ENCODE results near the gene VN1R5.
"Not testable (repeated sequence)": the region's sequence is repeated elsewhere in the genome, so short reads cannot be mapped to it uniquely, and the experiment has no call there.

The VN1R5 gene

GRCh38 chr1:247255772-247256171, at the start of gene VN1R5:
TSS of gene VN1R5 (plus strand) at chr1:247256072.
- DNase-seq (ENCODE audit: low read depth in 2 of 2) = not testable (repeated sequence)

DNA sequence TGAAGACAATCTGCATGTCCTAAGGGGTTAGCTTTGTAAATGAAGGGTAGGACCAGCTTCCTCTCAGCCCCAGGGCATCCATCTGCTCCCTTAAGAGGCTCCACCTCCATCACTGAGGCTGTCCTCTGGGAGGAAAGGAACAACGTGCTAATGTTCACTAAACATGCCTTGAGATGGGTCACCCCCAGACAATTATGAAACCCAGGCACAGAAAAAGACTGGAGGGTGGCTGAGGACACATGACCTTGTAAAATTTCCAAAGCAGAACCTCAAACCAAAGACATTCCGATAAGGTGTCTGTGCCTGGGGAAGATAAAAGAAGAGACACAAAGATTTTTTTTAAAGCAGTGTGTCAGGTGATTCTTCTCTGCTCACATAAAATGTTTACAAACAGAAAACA, 46.5 kb upstream of the VN1R5 start:
- no peak for DNase-seq (ENCODE audit: low read depth in 2 of 2)

GRCh38 chr1:247210062-247210375, 45.9 kb upstream of the VN1R5 start:
- no peak for DNase-seq (ENCODE audit: low read depth in 2 of 2)

- DNase-seq (ENCODE audit: low read depth in 2 of 2) = peak; percentile 69 to 76
Measured at GRCh38 chr1:247210376-247211117, 45.3 kb upstream of the VN1R5 start.

DNA sequence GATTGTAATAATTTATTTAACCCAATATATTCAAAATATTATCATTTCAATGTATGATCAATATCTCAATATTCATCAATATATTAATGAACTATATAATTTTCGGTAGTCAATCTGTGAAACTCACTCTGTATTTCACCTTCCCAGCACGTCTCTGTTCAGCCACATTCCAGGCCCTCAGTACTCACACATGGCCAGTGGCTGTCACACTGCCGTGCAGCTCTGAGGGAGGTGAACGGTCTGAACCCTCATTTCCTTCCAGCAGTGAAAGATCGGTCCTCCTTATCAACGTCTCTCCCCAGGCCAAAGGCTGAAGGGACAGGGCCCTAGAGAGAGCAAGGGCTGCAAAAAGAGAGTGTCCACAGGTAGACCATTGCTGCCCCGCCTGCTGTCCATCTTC, 44.5 kb upstream of the VN1R5 start:
- DNase-seq (ENCODE audit: low read depth in 2 of 2) = no peak

DNA sequence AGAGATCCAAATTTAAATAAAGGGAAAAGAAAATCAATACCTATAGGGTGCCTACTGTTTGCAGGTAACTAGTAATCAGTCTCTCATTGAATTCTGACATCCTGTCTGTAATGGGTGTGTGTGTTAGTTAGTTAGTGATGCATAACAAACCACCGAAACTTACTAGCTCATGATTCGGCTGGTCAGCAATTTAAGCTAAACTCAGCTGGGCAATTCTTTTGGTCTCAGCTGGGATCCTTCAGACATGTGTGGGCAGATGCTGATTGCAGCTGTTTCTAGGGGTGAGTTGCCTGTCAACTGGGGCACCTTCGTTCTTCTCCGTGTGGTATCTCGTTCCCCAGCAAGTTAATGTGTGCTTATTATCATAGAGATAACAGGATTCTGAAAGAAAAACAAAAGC, 43.9 kb upstream of the VN1R5 start:
- no peak for DNase-seq (ENCODE audit: low read depth in 2 of 2)

- DNase-seq (ENCODE audit: low read depth in 2 of 2) = peak in 1 of 2 experiments; percentile 1
Measured at GRCh38 chr1:247212627-247213617, 43.0 kb upstream of the VN1R5 start.

GRCh38 chr1:247216261-247216660, 39.6 kb upstream of the VN1R5 start:
- DNase-seq (ENCODE audit: low read depth in 2 of 2) = no peak

DNA sequence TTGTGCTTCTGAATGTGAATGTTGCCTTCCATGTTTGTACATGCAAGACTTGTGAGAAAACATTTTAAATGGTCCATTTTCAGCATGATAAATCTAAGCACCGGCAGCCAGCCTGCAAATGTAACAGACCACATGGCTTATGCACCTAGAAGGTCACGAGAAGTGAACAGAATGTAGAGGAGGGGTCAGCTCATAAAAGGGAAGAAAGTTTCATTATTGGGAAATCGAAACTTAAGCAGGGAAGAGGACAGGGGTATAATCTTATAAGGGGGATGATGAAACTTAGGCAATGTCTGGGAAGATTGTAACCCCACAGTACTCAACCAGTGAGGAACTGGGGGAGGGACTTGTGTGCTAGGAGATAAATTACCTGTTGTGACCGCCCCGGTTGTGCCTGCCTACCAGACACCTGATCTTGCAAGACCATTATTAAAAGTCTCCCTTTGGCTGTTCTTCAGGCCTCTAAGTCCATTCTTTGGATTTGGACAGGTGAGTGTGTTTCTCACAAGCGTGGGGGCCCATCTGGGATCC, 37.7 kb upstream of the VN1R5 start:
- DNase-seq (ENCODE audit: low read depth in 2 of 2) = no peak

- DNase-seq (ENCODE audit: low read depth in 2 of 2) = not testable (repeated sequence)
Measured at GRCh38 chr1:247220280-247220679, 35.6 kb upstream of the VN1R5 start.

- no peak for DNase-seq (ENCODE audit: low read depth in 2 of 2)
Measured at GRCh38 chr1:247222840-247223239, 33.0 kb upstream of the VN1R5 start.

DNA sequence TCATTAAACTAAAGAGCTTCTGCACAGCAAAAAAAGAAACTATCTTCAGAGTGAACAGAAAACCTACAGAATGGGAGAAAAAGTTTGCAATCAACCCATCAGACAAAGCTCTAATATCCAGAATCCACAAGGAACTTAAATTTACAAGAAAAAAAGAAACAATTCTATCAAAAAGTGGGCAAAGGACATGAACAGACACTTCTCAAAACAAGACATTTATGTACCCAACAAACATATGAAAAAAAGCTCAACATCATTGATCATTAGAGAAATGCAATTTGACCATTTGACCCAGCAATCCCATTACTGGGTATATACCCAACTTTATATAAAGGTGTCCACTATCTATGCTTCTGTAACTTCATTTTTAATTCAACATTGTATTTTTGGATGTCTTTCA, 31.1 kb upstream of the VN1R5 start:
- DNase-seq (ENCODE audit: low read depth in 2 of 2) = no peak

GRCh38 chr1:247228133-247228532, 27.7 kb upstream of the VN1R5 start:
- DNase-seq (ENCODE audit: low read depth in 2 of 2) = no peak

DNA sequence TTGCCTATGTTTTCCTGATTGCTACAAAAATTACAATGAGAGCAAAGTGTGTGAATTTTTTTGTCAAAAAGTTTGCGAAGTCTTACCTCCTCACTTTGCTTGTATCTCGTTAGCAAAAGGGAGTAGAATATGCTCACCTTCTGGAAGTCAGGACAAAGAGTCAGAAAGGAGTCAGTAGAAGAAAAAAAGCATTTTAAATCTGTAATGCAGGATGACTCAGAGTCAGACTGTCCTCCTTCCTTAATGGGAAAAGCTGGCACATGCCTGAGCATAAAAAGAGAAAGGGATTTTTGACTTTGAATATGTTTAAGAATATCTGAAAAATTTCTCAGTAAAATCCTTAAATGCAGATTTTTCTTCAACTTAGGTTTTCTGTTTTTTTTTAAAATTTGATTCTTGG, 14.2 kb upstream of the VN1R5 start:
- no peak for DNase-seq (ENCODE audit: low read depth in 2 of 2)

DNA sequence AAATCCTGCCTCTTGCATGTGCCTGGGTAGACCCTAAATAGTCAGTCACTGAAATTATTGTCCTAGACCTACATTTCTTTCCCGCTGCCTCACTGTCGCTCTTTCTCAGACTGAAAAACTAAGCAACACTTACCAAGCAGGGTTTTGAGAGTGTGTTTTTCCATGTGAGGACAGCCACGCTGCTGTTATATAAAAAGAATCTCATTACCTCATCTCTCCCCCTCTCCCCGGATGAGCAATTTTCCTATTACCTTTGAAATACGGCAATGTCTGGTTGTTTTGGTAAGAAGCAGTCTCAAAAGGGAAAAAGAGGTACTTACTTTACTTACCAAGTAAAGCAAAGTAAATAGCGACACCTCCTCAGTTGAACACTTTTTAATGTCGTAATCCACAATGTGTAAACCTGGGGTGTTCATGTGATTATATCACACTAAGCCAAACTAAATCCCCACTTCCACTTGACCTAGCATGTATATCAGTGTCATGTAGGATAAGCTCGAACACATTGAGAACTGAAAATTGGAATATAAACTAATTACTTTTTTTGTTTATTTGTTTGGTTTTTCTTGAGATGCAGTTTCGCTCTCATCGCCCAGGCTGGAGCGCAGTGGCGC, 12.2 kb upstream of the VN1R5 start:
- no peak for DNase-seq (ENCODE audit: low read depth in 2 of 2)

DNA sequence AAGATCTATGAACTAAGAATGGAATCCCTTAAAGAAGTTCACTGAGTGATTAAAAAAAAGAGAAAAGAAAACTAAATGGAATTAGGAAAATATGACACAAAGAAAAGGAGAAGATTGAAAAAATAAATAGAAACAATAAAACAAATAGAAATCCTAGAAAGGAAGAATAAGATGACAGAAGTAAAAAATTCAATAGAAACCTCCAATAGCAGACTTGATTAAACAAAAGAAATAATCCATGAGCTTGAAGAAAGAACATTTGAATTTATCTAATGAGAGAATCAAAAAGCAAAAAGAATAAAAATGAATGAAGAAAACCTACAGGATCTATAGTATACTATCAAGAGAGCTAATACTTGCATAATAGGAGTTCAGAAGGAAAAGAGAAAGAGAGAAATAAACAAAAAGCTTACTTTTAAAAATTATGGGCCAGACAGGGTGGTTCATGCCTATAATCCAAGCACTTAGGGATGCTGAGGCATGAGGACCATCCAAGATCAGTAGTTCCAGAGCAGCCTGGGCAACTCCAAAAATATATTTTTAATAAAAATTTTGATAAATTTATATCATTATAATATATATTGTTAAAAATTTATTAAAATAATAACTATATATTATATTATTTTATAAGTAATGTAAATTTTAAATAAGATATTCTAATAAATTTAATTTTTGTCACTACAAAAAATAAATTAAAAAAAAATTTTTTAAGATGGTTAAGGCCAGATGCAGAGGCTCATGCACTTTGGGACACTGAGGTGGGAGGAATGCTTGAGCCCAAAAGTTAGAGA, 9.4 kb upstream of the VN1R5 start:
- no peak for DNase-seq (ENCODE audit: low read depth in 2 of 2)

DNA sequence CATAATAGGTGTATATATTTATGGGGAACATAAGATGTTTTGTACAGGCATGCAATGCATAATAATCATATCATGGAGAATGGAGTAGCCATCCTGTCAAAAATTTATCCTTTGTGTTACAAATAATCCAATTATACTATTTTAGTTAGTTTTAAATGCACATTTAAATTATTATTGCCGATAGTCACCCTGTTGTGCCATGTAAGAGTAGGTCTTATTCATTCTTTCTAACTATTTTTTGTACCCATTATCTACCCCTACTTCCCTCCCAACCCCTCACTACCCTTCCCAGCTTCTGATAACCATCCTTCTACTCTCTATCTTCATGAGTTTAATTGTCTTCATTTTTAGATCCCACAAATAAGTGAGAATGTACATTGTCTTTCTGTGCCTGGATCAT, 8.3 kb upstream of the VN1R5 start:
- no peak for DNase-seq (ENCODE audit: low read depth in 2 of 2)

DNA sequence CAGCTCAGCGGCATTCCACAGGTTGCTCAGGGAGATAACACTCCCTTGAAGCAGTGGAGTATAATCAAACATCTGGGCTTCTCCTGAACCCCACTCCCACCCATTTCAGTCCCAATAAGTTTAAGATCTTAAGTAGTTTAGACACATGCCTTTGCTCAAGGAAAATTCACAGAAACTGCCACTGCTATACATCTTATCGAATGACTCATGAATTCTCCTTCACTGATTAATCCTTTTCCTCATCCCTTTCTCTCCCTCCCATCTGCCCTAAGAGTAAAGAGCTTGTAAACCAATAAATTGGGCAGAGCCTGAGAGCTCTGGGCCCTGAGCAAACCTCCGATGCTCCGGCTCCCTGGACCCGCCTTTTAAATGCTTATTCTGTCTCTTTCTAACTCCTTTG, 10.2 kb downstream of the VN1R5 start:
- no peak for DNase-seq (ENCODE audit: low read depth in 2 of 2)

DNA sequence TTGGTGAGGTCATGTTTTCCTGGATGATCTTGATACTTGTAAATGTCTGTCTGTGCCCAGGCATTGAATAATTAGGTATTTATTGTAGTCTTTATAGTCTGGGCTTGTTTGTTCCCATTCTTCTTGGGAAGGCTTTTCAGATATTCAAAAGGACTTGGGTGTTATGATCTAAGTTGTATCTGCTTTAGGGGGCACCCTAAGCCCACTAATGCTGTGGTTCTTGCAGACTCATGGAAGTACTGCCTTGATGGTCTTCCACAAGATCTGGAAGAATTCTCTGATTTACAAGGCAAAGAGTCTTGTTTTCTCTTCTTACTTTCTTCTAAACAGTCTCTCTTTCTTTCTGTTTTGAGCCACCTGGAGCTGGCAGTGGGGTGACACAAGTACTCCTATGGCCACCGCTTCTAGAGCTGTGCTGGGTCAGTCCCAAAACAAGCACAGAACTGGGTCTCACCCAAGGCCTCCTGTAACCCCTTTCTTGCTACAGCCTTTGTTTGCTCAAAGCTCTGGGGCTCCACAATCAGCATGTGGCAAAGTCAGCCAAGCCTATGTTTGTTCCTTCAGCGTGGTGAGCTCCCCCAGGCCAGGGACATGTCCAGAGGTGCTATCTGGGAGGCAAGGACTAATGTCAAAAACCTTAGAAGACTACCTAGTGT, 12.6 kb downstream of the VN1R5 start:
- no peak for DNase-seq (ENCODE audit: low read depth in 2 of 2)

GRCh38 chr1:247269133-247269532, 13.3 kb downstream of the VN1R5 start:
- no peak for DNase-seq (ENCODE audit: low read depth in 2 of 2)

- no peak for DNase-seq (ENCODE audit: low read depth in 2 of 2)
Measured at GRCh38 chr1:247270003-247270402, 14.1 kb downstream of the VN1R5 start.

Measured in fibroblast of skin of left quadriceps (primary cell).